ENCODE measurements around the gene TEC. TPM values are rescaled to one million over a fixed set of nuclear protein-coding genes. Genes with fewer than 3 reads are reported as not detected.

The TEC gene
- total RNA-seq, 1 donor from 2014 or later = 0.53 TPM

DNA sequence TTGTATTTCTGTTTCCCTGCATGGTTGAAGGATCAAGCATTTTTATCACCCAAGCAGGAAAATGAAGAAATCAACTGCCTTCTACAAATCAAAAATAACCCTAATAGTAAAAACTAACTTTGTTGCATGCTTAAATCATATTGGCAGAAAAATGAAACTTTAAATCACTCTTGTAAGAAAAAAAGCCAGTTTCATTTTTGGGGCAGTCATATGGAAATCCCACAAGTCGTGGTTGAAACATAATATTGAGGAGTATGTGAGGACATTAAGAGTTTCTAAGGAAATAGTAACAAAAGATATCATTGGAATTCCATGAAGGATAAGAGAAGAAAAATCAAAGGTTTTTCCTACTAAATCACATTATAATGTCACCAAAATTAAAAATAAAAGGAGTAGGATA, 8.4 kb downstream of the TEC start:
- no peak for FAIRE-seq
- DNase-seq (ENCODE audit: low read depth) = no peak
- H3K27me3 ChIP-seq (ENCODE audit: control insufficient read depth, insufficient read depth, low read length) = no peaks in the 10 kb centered on the region
- no peaks in the 10 kb centered on the region for H3K36me3 ChIP-seq (ENCODE audit: control insufficient read depth, insufficient read depth, low read length)
- TF ChIP-seq, protein P1, sequence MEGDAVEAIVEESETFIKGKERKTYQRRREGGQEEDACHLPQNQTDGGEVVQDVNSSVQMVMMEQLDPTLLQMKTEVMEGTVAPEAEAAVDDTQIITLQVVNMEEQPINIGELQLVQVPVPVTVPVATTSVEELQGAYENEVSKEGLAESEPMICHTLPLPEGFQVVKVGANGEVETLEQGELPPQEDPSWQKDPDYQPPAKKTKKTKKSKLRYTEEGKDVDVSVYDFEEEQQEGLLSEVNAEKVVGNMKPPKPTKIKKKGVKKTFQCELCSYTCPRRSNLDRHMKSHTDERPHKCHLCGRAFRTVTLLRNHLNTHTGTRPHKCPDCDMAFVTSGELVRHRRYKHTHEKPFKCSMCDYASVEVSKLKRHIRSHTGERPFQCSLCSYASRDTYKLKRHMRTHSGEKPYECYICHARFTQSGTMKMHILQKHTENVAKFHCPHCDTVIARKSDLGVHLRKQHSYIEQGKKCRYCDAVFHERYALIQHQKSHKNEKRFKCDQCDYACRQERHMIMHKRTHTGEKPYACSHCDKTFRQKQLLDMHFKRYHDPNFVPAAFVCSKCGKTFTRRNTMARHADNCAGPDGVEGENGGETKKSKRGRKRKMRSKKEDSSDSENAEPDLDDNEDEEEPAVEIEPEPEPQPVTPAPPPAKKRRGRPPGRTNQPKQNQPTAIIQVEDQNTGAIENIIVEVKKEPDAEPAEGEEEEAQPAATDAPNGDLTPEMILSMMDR (IDR thresholded peaks at IDR 0.05; ENCODE audit: insufficient read depth, low read length, severe bottlenecking) = no peak
- no peak overlapping the region for H3K4me3 ChIP-seq (ENCODE audit: low read depth, low read length)

DNA sequence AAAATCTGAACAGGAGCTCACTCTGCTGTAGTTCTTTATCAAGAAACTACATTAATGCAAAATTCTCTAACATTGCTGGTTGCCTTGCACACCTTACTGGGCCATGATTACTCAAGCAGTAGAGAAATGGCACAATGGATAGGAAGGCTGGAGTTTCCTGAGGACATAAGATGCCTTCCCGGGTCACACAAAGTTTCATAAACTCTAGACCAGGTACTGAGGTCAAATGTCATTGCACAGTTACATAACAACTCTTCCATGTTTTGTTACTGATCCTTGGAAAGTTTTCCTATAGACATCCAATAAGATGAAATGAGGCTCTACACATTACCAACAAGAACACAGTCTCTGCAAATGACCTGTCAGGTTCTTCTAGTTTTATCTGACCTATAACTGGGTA, 9.9 kb downstream of the TEC start:
- no peak for DNase-seq (ENCODE audit: low read depth)
- no peak for FAIRE-seq
- Histone ChIP-seq H3K4me3 (ENCODE audit: low read depth, low read length) (no peak overlapping the region), H3K27me3 (ENCODE audit: control insufficient read depth, insufficient read depth, low read length) (no peaks in the 10 kb centered on the region), H3K36me3 (ENCODE audit: control insufficient read depth, insufficient read depth, low read length) (no peaks in the 10 kb centered on the region)
- TF ChIP-seq, protein P1 (IDR thresholded peaks at IDR 0.05; ENCODE audit: insufficient read depth, low read length, severe bottlenecking) = no peak

DNA sequence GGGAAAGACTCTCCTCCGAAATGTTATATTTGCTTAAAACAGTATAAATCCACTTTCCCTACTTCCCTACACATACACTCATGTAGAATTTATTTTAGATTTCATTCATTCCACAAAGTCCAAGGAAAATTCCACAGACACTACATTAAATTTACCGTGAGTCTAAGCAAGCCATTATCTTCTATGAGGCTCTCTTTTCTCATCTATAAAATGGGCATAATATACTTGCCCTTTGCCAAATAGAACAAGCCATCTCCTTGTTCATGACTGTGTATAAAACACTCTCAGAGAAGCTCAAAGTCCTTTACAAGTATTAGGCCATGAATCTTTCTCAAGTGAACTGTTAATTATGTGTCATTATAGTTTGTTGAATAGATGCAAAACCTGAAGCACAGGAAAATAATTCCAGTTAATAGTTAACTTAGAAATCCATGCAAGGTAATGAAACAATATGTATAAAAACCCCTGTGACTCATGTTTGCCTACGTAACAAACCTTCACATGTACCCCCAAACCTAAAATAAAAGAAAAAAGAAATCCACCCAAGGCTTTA, 10.7 kb downstream of the TEC start:
- no peak for DNase-seq (ENCODE audit: low read depth)
- TF ChIP-seq, protein P1 (IDR thresholded peaks at IDR 0.05; ENCODE audit: insufficient read depth, low read length, severe bottlenecking) = no peak
- no peak overlapping the region for H3K4me3 ChIP-seq (ENCODE audit: low read depth, low read length)
- H3K27me3 ChIP-seq (ENCODE audit: control insufficient read depth, insufficient read depth, low read length) = no peaks in the 10 kb centered on the region
- FAIRE-seq = no peak
- no peaks in the 10 kb centered on the region for H3K36me3 ChIP-seq (ENCODE audit: control insufficient read depth, insufficient read depth, low read length)

DNA sequence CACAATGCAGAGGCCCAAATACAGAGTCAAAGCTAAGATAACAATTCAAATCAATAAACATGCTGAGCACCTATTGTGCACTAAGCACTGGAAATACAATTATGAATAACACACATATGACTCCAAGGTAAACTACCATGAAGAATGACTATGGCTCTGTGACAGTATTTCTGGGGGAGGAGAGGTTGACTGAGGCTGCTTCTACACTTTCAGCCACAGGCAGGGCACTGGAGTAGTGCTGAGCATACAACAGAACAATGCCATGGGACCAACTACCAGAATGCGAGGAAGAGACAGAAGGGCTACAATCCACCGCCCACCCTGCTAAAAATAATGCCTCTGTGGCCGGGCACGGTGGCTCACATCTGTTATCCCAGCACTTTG, 13.7 kb downstream of the TEC start:
- no peak for DNase-seq (ENCODE audit: low read depth)
- TF ChIP-seq, protein P1 (IDR thresholded peaks at IDR 0.05; ENCODE audit: insufficient read depth, low read length, severe bottlenecking) = no peak
- H3K4me3 ChIP-seq (ENCODE audit: low read depth, low read length) = no peak overlapping the region
- no peak for FAIRE-seq
- H3K27me3 ChIP-seq (ENCODE audit: control insufficient read depth, insufficient read depth, low read length) = no peaks in the 10 kb centered on the region
- no peaks in the 10 kb centered on the region for H3K36me3 ChIP-seq (ENCODE audit: control insufficient read depth, insufficient read depth, low read length)

DNA sequence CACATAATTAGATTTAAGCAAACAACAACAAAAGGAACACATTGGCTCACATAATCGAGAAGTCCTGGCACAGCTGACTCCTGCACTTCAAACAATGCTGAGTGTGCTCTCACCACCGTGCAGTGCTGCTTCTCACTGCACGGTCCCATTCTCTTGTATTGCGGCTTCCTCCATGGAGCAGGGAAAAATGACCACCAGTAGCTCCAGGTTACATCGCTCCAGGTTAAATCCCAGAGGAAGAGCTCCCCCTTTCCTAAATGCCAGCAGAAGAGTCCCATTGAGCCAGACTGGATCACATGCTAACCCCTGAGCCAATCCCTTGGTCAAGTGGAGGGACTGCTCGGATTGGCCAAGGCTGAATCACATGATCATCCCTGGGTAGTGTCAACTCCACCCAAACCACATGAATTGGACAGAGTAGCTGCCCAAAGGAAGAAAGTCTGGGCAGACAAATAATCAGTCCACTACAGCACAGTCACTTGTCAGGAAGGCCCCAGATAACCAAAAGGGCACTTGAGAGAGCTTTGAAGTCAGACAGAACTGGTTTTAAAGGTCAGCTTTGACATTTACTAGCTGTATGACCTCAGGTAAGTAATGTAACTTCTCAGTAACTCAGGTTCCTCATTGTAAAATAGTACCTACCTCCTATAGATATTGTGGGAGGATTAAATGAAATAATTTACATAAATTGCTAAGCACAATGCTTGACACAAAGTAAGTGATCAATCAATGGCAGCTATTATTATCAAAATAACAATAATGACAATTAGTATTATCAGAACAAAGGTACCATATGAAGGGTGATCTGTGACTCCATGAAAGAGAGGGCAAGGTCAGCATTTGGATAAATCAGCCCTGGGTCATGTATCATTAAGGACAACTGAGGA, 14.3 kb downstream of the TEC start:
- H3K4me3 ChIP-seq (ENCODE audit: low read depth, low read length) = no peak overlapping the region
- TF ChIP-seq, protein P1 (IDR thresholded peaks at IDR 0.05; ENCODE audit: insufficient read depth, low read length, severe bottlenecking) = no peak
- H3K36me3 ChIP-seq (ENCODE audit: control insufficient read depth, insufficient read depth, low read length) = no peaks in the 10 kb centered on the region
- no peaks in the 10 kb centered on the region for H3K27me3 ChIP-seq (ENCODE audit: control insufficient read depth, insufficient read depth, low read length)
- FAIRE-seq = no peak
- no peak for DNase-seq (ENCODE audit: low read depth)
